ENCODE measurements around the gene MYL12B. TPM values are rescaled to one million over a fixed set of nuclear protein-coding genes. Genes with fewer than 3 reads are reported as not detected.
A peak's percentile ranks its signal among the peaks of the same experiment; 100 is the strongest.
"Not testable (repeated sequence)": the region's sequence is repeated elsewhere in the genome, so short reads cannot be mapped to it uniquely, and the experiment has no call there.

MYL12B gene
- total and polyA plus RNA-seq, 11 donors, result 185 to 462 (median 223) TPM

GRCh38 chr18:3269241-3269913 is 7.4 kb downstream of the MYL12B start:
- peaks cover 8 to 82% (median 62%) of the 10 kb centered on the region in 12 donors for H3K4me1 ChIP-seq
- H3K9me3 ChIP-seq, result no peaks in the 10 kb centered on the region
- no peak overlapping the region for H3K4me3 ChIP-seq
- DNase-seq (no peak), ATAC-seq (peak in 1 of 4 donors; percentile 3)
- WGBS, 4 donors, result 62 to 73% (median 65%) methylated on average over 4 of the region's 4 CpGs
- TF ChIP-seq POLR2A (IDR thresholded peaks at IDR 0.05), result no peak
- TF ChIP-seq CTCF (IDR thresholded peaks at IDR 0.05), result no peak
- peak overlapping the region in 2 of 12 donors; percentile 1 to 25 for H3K27ac ChIP-seq
- intact Hi-C loops (cut with DNase I), result loop anchor here in 2 of 10 donors (5.0 to 10.0 kb wide), 2 partner anchors 255 to 333 kb away; partner anchors contain the start of gene LPIN2 (in 1 of the 2)
- peaks cover 0 to 29% (median 20%) of the 10 kb centered on the region in 9 donors for H3K36me3 ChIP-seq
- no peaks in the 10 kb centered on the region for H3K27me3 ChIP-seq

GRCh38 chr18:3269914-3270299 is 8.0 kb downstream of the MYL12B start:
- no peaks in the 10 kb centered on the region for H3K9me3 ChIP-seq
- H3K27me3 ChIP-seq, result no peaks in the 10 kb centered on the region
- no peak overlapping the region for H3K4me3 ChIP-seq
- DNase-seq (no peak), ATAC-seq (no peak)
- H3K27ac ChIP-seq, result peak overlapping the region in 1 of 12 donors; percentile 25
- no peak for TF ChIP-seq POLR2A (IDR thresholded peaks at IDR 0.05)
- no peak for TF ChIP-seq CTCF (IDR thresholded peaks at IDR 0.05)
- peaks cover 7 to 77% (median 57%) of the 10 kb centered on the region in 12 donors for H3K4me1 ChIP-seq
- peaks cover 0 to 34% (median 25%) of the 10 kb centered on the region in 9 donors for H3K36me3 ChIP-seq
- intact Hi-C loops (cut with DNase I), result loop anchor here in 2 of 10 donors (5.0 to 10.0 kb wide), 2 partner anchors 255 to 332 kb away; partner anchors contain the start of gene LPIN2 (in 1 of the 2)
- WGBS, 4 donors, result 88 to 98% (median 98%) methylated on average over 1 of the region's 1 CpG

- H3K27me3 ChIP-seq, result no peaks in the 10 kb centered on the region
- no peak overlapping the region for H3K4me3 ChIP-seq
- TF ChIP-seq CTCF (IDR thresholded peaks at IDR 0.05) (no peak), POLR2A (IDR thresholded peaks at IDR 0.05) (no peak)
- DNase-seq, result no peak
- intact Hi-C loops (cut with DNase I), result no loop called here
- H3K27ac ChIP-seq, result no peak overlapping the region
- ATAC-seq, result no peak
- WGBS, 4 donors, result 51 to 61% (median 56%) methylated on average over 3 of the region's 3 CpGs
- no peaks in the 10 kb centered on the region for H3K9me3 ChIP-seq
- H3K4me1 ChIP-seq, result peaks cover 4 to 46% (median 25%) of the 10 kb centered on the region in 12 donors
- H3K36me3 ChIP-seq, result peaks cover 0 to 65% (median 57%) of the 10 kb centered on the region in 9 donors
These were observed 11.1 kb downstream of the MYL12B start for GRCh38 chr18:3273042-3273441.

GRCh38 chr18:3277643-3278213 is 15.8 kb downstream of the MYL12B start:
- 74 to 79% (median 76%) methylated on average over 7 of the region's 7 CpGs for WGBS, 4 donors
- peaks cover 0 to 18% (median 8%) of the 10 kb centered on the region in 12 donors for H3K4me1 ChIP-seq
- intact Hi-C loops (cut with DNase I), result loop anchor here in 1 of 10 donors (5.0 kb wide), 1 partner anchor 180 kb away; no protein-coding TSS in a partner anchor
- not testable (repeated sequence) for H3K4me3 ChIP-seq, H3K9me3 ChIP-seq, H3K27ac ChIP-seq, ATAC-seq, DNase-seq, H3K27me3 ChIP-seq
- peaks cover 0 to 67% (median 63%) of the 10 kb centered on the region in 9 donors for H3K36me3 ChIP-seq
